Measurements from ENCODE around the gene HOXA3.

The HOXA3 gene

DNA sequence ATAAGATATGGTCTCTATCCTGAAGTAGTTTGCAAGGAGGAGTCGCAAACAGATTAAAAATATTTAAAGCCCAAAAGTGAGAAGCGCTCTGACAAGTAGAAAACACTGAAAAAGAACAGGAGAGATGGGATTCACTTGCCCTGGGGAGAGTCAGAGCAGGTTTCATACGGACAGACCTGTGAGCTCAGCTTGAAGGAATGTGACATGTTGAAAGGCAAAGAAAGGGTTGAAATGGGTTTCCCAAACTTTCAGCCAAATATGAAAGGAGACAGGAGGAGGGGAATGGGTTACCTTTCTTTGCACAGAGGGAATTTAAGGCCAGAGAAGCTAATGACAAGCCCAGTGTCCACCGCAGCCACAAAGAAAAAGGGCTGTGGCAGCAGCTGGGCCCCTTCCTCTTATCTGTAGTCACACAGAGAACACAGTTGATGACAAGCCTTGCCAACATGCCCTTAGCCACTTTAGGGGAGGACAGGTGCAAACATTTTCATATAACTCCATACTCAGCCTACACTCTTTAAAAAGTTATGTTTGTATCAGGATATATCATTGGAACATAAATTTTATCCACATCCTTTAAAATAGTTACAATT, 71.4 kb downstream of the HOXA3 start:
- no peak overlapping the region for H4K5ac ChIP-seq (ENCODE audit: low read length)
- H3K4me3 ChIP-seq (ENCODE audit: low read length): no peak overlapping the region
- no peaks in the 10 kb centered on the region for H3K79me1 ChIP-seq (ENCODE audit: low read length)
- no CpG with 5 or more reads among the region's 4 CpGs for WGBS (ENCODE audit: extremely low coverage, insufficient coverage, low lambda C conversion rate)
- H2BK5ac ChIP-seq (ENCODE audit: low read length): no peak overlapping the region
- no peak overlapping the region for H2AK5ac ChIP-seq (ENCODE audit: low read length)
- no peak overlapping the region for H3K9ac ChIP-seq (ENCODE audit: low read length)
- H3K4me2 ChIP-seq (ENCODE audit: low read length): no peak overlapping the region
- no peak overlapping the region for H3K27ac ChIP-seq (ENCODE audit: low read depth, low read length)
- H2BK120ac ChIP-seq (ENCODE audit: low read depth, low read length): no peak overlapping the region
- no peak overlapping the region for H2BK15ac ChIP-seq (replicated peaks; ENCODE audit: low read depth)
- DNase-seq: peak; percentile 87
- H3K4me1 ChIP-seq (ENCODE audit: control insufficient read depth, low read depth, low read length): no peaks in the 10 kb centered on the region
- no peak overlapping the region for H3K23ac ChIP-seq (ENCODE audit: low read length)
- no peaks in the 10 kb centered on the region for H3K79me2 ChIP-seq (ENCODE audit: control insufficient read depth, insufficient read depth, low read length)
- H3K36me3 ChIP-seq (ENCODE audit: control insufficient read depth, insufficient read depth, low read length): no peaks in the 10 kb centered on the region
- no peak overlapping the region for H3K4ac ChIP-seq (ENCODE audit: low read depth, low read length)
- H3K56ac ChIP-seq (ENCODE audit: low read length): no peak overlapping the region
- no peaks in the 10 kb centered on the region for H3K27me3 ChIP-seq (ENCODE audit: insufficient read depth, low read length, poor library complexity)
- H4K8ac ChIP-seq (ENCODE audit: low read depth, low read length): no peak overlapping the region
- H3K18ac ChIP-seq (ENCODE audit: low read length): no peak overlapping the region

DNA sequence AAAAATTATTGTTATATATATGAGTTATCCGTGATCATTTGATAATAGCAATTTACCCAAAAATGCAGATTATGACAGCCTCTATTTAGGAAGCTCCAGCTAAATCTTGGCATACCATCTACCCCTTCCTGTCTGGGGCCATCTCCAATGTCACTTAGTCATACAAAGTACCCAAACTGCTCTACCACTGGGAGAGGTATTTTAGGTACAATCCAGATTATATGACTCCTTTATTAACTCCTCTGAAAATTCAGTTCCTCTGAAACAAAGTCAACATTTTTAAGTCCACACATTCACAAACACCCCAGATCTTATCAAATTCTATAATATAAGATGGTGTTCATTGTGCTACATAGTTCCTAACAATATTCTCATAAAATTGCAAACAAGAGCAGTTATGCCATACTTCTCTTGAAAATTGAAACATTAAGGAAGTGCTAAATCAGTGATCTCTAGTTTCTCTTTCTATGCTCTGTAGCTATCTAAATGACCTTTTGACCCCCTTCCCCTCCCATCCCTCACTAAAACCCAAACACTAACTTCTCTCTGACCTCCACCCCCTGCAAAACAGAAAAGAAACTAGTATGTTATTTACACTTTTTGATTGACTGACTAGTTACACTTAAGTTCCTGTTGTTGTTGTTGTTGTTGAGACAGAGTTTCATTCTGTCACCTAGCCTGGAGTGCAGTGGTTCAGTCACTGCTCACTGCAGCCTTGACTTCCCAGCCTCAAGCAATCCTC, 73.0 kb downstream of the HOXA3 start:
- no peaks in the 10 kb centered on the region for H3K79me1 ChIP-seq (ENCODE audit: low read length)
- H3K27me3 ChIP-seq (ENCODE audit: insufficient read depth, low read length, poor library complexity): no peaks in the 10 kb centered on the region
- WGBS (ENCODE audit: extremely low coverage, insufficient coverage, low lambda C conversion rate): no CpG with 5 or more reads among the region's 1 CpG
- no peak overlapping the region for H4K8ac ChIP-seq (ENCODE audit: low read depth, low read length)
- H3K56ac ChIP-seq (ENCODE audit: low read length): no peak overlapping the region
- H2BK120ac ChIP-seq (ENCODE audit: low read depth, low read length): no peak overlapping the region
- no peak overlapping the region for H2AK5ac ChIP-seq (ENCODE audit: low read length)
- H3K4ac ChIP-seq (ENCODE audit: low read depth, low read length): no peak overlapping the region
- H4K5ac ChIP-seq (ENCODE audit: low read length): no peak overlapping the region
- H3K36me3 ChIP-seq (ENCODE audit: control insufficient read depth, insufficient read depth, low read length): no peaks in the 10 kb centered on the region
- H3K27ac ChIP-seq (ENCODE audit: low read depth, low read length): no peak overlapping the region
- H3K79me2 ChIP-seq (ENCODE audit: control insufficient read depth, insufficient read depth, low read length): no peaks in the 10 kb centered on the region
- H3K9ac ChIP-seq (ENCODE audit: low read length): no peak overlapping the region
- H3K4me1 ChIP-seq (ENCODE audit: control insufficient read depth, low read depth, low read length): no peaks in the 10 kb centered on the region
- no peak overlapping the region for H3K4me3 ChIP-seq (ENCODE audit: low read length)
- no peak overlapping the region for H3K23ac ChIP-seq (ENCODE audit: low read length)
- no peak for DNase-seq
- H3K18ac ChIP-seq (ENCODE audit: low read length): no peak overlapping the region
- no peak overlapping the region for H3K4me2 ChIP-seq (ENCODE audit: low read length)
- no peak overlapping the region for H2BK15ac ChIP-seq (replicated peaks; ENCODE audit: low read depth)
- no peak overlapping the region for H2BK5ac ChIP-seq (ENCODE audit: low read length)

DNA sequence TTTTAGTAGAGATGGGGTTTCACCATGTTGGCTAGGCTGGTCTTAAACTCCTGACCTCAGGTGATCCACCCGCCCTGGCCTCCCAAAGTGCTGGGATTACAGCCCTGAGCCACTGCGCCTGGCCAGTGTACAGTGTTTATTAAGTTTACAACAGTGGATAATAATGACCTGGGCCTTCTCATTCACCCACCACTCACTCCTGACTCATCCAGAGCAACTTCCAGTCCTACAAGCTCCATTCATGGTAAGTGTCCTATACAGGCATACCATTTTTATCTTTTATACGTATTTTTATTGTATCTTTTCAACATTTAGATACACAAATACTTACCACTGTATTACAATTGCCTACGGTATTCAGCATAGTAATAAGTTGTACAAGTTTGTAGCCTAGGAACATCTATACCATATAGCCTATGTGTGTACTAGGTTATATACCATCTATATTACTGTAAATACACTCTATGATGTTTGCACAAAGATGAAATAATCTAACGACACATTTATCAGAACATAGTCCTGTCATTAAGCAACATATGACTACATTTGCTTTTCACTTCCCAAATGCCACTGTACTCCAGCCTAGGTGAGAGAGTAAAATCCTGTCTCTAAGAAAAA, 73.7 kb downstream of the HOXA3 start:
- no peaks in the 10 kb centered on the region for H3K79me1 ChIP-seq (ENCODE audit: low read length)
- H3K4me2 ChIP-seq (ENCODE audit: low read length): no peak overlapping the region
- H2BK15ac ChIP-seq (replicated peaks; ENCODE audit: low read depth): no peak overlapping the region
- H2BK5ac ChIP-seq (ENCODE audit: low read length): no peak overlapping the region
- no peak overlapping the region for H3K23ac ChIP-seq (ENCODE audit: low read length)
- no peaks in the 10 kb centered on the region for H3K79me2 ChIP-seq (ENCODE audit: control insufficient read depth, insufficient read depth, low read length)
- H3K4ac ChIP-seq (ENCODE audit: low read depth, low read length): no peak overlapping the region
- no peak overlapping the region for H4K8ac ChIP-seq (ENCODE audit: low read depth, low read length)
- no peak overlapping the region for H3K4me3 ChIP-seq (ENCODE audit: low read length)
- no peaks in the 10 kb centered on the region for H3K4me1 ChIP-seq (ENCODE audit: control insufficient read depth, low read depth, low read length)
- no CpG with 5 or more reads among the region's 5 CpGs for WGBS (ENCODE audit: extremely low coverage, insufficient coverage, low lambda C conversion rate)
- H3K18ac ChIP-seq (ENCODE audit: low read length): no peak overlapping the region
- no peak overlapping the region for H4K5ac ChIP-seq (ENCODE audit: low read length)
- H3K56ac ChIP-seq (ENCODE audit: low read length): no peak overlapping the region
- DNase-seq: no peak
- H3K9ac ChIP-seq (ENCODE audit: low read length): no peak overlapping the region
- no peak overlapping the region for H3K27ac ChIP-seq (ENCODE audit: low read depth, low read length)
- H2BK120ac ChIP-seq (ENCODE audit: low read depth, low read length): no peak overlapping the region
- no peaks in the 10 kb centered on the region for H3K36me3 ChIP-seq (ENCODE audit: control insufficient read depth, insufficient read depth, low read length)
- H3K27me3 ChIP-seq (ENCODE audit: insufficient read depth, low read length, poor library complexity): no peaks in the 10 kb centered on the region
- H2AK5ac ChIP-seq (ENCODE audit: low read length): no peak overlapping the region

DNA sequence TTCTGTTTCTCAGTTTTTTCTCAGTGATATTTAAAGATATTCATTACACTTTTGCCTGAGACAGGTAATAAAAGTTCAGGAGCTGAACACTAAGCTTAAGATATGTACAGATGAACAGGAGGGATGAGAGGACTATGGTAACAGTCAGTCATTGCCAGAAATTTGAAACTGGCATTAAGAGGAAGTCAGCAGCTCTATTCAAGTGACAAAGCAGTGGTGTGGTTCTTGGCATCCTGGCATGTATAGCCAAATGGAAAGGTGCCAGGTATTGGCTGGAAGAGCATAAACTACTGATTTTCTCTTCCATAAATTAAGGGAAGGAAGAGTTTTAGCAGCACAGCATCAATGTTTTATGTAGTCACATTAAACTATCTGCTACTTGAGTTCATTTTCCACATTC, 79.3 kb downstream of the HOXA3 start:
- H3K56ac ChIP-seq (ENCODE audit: low read length): no peak overlapping the region
- no peak overlapping the region for H3K4ac ChIP-seq (ENCODE audit: low read depth, low read length)
- no peak overlapping the region for H2BK15ac ChIP-seq (replicated peaks; ENCODE audit: low read depth)
- H3K27me3 ChIP-seq (ENCODE audit: insufficient read depth, low read length, poor library complexity): no peaks in the 10 kb centered on the region
- no peak overlapping the region for H3K18ac ChIP-seq (ENCODE audit: low read length)
- H2AK5ac ChIP-seq (ENCODE audit: low read length): no peak overlapping the region
- no peak overlapping the region for H2BK120ac ChIP-seq (ENCODE audit: low read depth, low read length)
- DNase-seq: no peak
- no peak overlapping the region for H3K4me3 ChIP-seq (ENCODE audit: low read length)
- H4K5ac ChIP-seq (ENCODE audit: low read length): no peak overlapping the region
- H3K79me1 ChIP-seq (ENCODE audit: low read length): no peaks in the 10 kb centered on the region
- H3K23ac ChIP-seq (ENCODE audit: low read length): no peak overlapping the region
- H3K36me3 ChIP-seq (ENCODE audit: control insufficient read depth, insufficient read depth, low read length): no peaks in the 10 kb centered on the region
- no peak overlapping the region for H2BK5ac ChIP-seq (ENCODE audit: low read length)
- no peak overlapping the region for H3K4me2 ChIP-seq (ENCODE audit: low read length)
- no peak overlapping the region for H4K8ac ChIP-seq (ENCODE audit: low read depth, low read length)
- no peaks in the 10 kb centered on the region for H3K4me1 ChIP-seq (ENCODE audit: control insufficient read depth, low read depth, low read length)
- no peaks in the 10 kb centered on the region for H3K79me2 ChIP-seq (ENCODE audit: control insufficient read depth, insufficient read depth, low read length)
- H3K27ac ChIP-seq (ENCODE audit: low read depth, low read length): no peak overlapping the region
- no peak overlapping the region for H3K9ac ChIP-seq (ENCODE audit: low read length)

DNA sequence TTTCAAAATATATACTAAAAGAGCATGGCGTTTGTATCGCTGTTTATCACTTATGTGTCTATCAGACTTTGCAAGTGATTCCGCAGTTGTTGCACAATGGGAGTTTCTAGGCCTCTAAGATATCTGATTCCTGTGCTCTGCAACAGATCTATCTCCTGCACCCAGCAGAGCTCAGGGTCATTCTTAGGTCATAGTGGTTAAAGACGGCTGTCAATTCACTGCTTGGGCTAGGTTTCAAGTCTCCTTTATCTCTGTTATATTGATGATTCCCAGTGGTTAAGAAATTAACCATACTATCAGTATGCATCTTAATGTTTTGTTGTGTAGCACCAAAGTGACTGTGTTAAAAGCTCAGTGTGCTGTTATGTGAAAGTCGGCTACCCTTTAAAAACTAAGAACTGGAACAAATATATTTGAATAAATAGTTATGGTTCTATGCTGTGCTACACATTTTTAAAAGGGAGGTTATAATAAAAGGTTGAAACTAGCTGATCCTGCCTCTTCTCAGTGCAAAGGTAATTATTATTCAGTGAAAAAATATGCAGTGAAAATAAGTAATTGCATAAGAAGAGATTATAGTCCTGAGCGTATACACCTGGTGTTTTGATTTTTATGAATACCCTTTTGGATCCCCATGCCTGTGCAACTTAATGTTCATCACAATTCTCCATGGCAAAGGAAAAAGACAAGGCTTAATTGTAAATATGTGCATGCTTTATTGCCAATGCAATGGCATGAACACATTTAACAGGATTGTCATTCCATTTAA, 80.6 kb downstream of the HOXA3 start:
- no peak overlapping the region for H2BK5ac ChIP-seq (ENCODE audit: low read length)
- no peak overlapping the region for H3K23ac ChIP-seq (ENCODE audit: low read length)
- no peak overlapping the region for H2AK5ac ChIP-seq (ENCODE audit: low read length)
- H3K56ac ChIP-seq (ENCODE audit: low read length): no peak overlapping the region
- no peak overlapping the region for H3K4me3 ChIP-seq (ENCODE audit: low read length)
- H3K18ac ChIP-seq (ENCODE audit: low read length): no peak overlapping the region
- H2BK15ac ChIP-seq (replicated peaks; ENCODE audit: low read depth): no peak overlapping the region
- no peak overlapping the region for H4K5ac ChIP-seq (ENCODE audit: low read length)
- no peak overlapping the region for H3K9ac ChIP-seq (ENCODE audit: low read length)
- WGBS (ENCODE audit: extremely low coverage, insufficient coverage, low lambda C conversion rate): no CpG with 5 or more reads among the region's 6 CpGs
- H3K79me2 ChIP-seq (ENCODE audit: control insufficient read depth, insufficient read depth, low read length): no peaks in the 10 kb centered on the region
- no peak overlapping the region for H3K27ac ChIP-seq (ENCODE audit: low read depth, low read length)
- no peak overlapping the region for H2BK120ac ChIP-seq (ENCODE audit: low read depth, low read length)
- H3K79me1 ChIP-seq (ENCODE audit: low read length): no peaks in the 10 kb centered on the region
- H3K4me2 ChIP-seq (ENCODE audit: low read length): no peak overlapping the region
- no peaks in the 10 kb centered on the region for H3K36me3 ChIP-seq (ENCODE audit: control insufficient read depth, insufficient read depth, low read length)
- no peak overlapping the region for H3K4ac ChIP-seq (ENCODE audit: low read depth, low read length)
- no peaks in the 10 kb centered on the region for H3K4me1 ChIP-seq (ENCODE audit: control insufficient read depth, low read depth, low read length)
- DNase-seq: peak; percentile 37
- H4K8ac ChIP-seq (ENCODE audit: low read depth, low read length): no peak overlapping the region
- H3K27me3 ChIP-seq (ENCODE audit: insufficient read depth, low read length, poor library complexity): no peaks in the 10 kb centered on the region

Data from mesendoderm (in vitro differentiated cells).